NCI-H187 treated with DMSO at 0.1 percent for 48 hours (cell line): ENCODE measurements around the gene SPATA33.
"Not testable (repeated sequence)": the region's sequence is repeated elsewhere in the genome, so short reads cannot be mapped to it uniquely, and the experiment has no call there.

ENCODE experiments used
- DNase-seq: peaks from one replicate; lab custom pipeline; 2025; lab: John Stamatoyannopoulos, UW

The SPATA33 gene

GRCh38 chr16:89629827-89630610, 27.6 kb upstream of the SPATA33 start:
- no peak for DNase-seq

DNA sequence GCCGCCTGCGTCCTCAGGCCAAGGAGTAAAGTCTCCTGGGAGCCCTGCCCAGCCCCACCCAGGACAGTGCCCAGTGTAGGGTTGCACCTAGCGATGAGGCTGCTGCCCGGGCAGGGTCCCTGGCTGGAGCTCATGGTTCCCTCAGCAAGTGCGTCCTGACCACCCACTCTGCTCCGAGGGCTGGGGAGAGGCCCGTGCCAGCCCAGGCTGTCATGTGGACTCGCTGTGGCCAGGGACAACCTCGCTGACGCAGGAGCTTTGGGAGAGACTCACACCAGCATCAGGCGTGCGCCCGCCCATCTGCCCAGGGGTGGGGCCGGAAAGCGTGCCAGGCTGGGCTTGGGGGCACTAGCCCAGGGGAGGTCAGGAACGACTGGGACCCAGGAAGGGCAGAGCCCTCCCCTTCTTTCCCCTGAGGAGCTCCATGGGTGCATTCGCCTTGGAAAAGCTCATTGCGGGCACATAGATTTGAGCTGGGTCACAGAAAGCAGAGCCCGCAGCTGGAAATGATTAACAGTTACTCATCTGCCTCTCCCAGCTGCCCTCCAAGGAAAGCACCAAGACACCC, 24.5 kb upstream of the SPATA33 start:
- no peak for DNase-seq

DNA sequence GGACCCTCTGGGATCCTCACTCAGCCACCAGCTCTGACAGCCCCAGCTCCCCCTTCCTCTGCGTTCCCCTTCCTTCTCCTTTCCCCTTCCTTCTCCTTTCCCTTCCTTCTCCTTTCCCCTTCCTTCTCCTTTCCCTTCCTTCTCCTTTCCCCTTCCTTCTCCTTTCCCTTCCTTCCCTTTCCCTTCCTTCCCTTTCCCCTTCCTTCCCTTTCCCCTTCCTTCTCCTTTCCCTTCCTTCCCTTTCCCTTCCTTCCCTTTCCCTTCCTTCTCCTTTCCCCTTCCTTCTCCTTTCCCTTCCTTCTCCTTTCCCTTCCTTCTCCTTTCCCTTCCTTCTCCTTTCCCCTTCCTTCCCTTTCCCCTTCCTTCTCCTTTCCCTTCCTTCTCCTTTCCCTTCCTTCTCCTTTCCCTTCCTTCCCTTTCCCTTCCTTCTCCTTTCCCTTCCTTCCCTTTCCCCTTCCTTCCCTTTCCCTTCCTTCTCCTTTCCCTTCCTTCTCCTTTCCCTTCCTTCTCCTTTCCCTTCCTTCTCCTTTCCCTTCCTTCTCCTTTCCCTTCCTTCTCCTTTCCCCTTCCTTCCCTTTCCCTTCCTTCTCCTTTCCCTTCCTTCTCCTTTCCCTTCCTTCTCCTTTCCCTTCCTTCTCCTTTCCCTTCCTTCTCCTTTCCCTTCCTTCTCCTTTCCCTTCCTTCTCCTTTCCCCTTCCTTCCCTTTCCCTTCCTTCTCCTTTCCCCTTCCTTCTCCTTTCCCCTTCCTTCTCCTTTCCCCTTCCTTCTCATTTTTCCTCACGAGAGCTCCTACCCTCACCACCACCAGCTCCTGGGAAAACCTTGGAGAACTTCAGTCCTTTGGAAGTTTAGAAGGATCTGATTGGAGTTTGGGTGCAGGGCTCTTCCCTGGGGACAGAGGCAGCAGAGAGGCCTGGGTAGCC, 22.9 kb upstream of the SPATA33 start:
- not testable (repeated sequence) for DNase-seq

DNA sequence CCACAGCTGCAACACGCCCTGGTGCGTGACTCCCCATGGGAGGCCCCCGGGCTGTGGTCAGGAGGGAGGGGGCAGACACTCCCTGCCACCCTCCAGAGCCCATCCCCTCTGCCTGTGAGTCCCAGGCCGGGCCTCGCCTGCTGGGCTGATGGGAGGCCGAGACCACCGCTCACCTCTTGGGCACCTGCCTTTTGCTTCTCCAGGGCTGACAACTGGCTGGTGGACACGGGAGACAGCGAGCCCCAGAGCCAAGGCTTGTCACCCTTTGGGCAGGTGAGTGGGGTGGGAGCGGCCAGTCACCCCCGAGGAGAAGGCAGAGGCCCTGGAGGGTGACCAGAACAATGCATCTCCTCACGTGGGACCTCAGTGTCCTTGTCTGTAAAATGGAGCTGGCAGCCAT, 21.0 kb upstream of the SPATA33 start:
- DNase-seq, result no peak

DNA sequence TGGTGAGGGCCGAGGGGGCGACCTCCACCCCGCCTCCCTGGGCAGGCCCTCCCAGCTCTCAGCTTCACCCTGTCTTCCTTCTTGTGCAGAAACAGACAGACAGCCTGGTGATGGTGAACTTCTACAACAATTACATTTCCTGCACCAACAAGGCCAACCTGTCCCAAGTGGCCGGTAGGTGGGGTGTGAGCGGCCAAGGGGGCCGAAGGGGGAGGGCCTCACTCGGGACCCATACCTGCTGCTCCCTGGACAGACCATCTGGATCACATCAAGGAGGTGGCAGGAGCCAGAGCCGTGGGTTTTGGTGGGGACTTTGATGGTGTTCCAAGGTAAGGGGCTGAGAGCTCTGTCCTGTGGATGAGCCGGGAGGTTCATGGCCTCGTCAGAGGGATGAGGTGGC, 20.3 kb upstream of the SPATA33 start:
- no peak for DNase-seq

- DNase-seq, result no peak
These were observed 19.2 kb upstream of the SPATA33 start for GRCh38 chr16:89638455-89638854.

GRCh38 chr16:89639385-89639784, 18.3 kb upstream of the SPATA33 start:
- DNase-seq, result no peak

GRCh38 chr16:89641458-89642119, 16.0 kb upstream of the SPATA33 start:
- no peak for DNase-seq

DNA sequence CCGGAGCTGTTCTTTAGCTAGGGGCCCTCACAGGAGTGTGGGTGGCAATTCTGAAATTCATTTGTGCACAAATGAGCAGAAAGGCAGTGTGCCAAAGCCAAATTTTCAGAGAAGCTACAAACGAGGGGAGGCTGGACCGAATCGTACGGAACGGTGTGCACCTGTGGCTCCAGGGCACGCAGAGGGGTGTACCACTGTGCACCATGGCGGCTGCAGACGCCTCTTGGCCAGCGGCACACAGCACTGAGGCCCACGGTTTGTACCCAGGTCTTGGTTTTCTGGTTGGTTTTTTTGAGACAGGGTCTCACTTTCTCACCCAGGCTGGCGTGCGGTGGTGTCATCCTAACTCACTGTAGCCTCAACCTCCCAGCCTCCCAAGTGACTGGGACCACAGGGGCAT, 15.1 kb upstream of the SPATA33 start:
- DNase-seq, result no peak

DNA sequence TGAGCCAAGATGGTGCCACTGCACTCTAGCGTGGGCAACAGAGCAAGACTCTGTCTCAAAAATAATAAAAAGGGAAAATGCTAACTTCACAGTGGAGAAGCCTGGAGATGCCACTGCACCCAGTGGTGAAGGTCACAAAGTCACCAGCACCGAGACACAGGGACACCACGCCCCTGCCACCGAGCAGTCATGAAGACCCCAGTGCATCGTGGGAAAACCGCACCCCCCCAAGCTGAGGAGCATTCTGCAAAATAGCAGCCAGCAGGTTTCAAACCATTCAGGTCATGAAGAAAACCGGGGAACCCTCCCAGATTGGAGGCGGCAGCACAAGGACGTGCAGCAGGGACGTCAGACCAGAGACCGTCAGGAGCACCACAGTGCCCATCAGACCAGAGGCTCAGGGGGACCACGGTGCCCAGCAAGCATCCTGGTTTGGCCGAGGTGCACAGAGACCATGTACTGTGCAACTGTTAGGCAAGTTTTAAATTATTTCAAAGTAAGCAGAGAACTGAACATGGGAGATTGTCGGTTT, 13.8 kb upstream of the SPATA33 start:
- no peak for DNase-seq

DNA sequence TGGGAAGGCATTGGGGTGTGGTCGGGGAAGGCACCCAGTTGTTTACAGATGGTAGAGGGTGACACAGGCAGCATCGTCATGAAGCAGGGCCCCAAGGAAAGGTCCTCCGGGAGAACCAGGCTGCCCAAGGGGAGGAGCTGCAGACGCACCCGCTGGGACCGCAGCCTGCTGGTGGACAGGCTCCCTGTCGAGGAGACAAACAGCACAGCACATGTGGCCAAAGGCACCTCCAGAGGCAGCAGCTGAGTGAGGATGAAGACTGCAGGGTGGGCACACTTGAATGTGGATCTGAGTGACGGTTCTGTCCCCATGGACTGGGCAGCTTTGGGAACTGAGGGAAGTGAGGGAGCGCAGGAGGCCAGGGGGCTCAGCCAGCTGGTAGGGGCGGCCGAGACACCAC, 12.5 kb upstream of the SPATA33 start:
- no peak for DNase-seq

DNA sequence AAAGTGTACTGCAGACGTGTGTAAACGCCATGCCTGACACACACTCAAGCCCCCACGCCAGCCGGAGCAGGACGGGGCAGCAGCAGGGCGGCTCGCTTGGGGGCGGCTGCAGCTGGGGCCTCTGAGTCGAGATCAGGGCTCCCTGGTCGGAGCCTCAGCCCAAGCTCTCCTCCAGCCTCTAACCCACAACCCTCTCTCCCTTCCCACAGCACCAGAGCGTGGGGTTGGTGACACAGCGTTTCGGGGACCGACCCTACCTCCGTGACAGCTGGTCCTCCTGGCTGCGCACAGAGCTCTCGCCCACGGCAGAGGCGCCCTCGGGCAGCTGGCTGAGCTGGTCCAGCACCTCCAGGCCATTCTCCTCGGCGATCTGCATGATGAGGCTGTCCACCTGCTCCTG, 11.4 kb upstream of the SPATA33 start:
- no peak for DNase-seq

DNA sequence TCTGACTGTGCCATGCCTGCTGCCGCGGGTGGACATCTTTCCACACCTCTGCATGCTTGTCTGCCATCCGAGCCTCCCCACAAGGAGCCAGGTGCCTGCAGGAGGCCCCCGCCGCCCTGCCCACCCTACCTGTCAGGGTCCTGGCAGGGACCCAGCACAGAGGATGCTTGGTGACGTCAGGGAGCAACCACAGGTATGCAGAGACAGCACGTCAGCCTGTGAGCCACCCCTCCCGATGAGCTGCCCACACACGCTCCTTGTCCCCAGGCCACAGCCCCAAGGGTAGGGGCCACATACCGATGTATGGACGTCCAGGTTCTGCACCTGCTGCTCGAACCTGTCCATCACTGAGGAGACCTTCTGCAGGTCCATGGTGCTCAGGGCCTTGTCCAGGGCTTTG, 10.7 kb upstream of the SPATA33 start:
- no peak for DNase-seq

DNA sequence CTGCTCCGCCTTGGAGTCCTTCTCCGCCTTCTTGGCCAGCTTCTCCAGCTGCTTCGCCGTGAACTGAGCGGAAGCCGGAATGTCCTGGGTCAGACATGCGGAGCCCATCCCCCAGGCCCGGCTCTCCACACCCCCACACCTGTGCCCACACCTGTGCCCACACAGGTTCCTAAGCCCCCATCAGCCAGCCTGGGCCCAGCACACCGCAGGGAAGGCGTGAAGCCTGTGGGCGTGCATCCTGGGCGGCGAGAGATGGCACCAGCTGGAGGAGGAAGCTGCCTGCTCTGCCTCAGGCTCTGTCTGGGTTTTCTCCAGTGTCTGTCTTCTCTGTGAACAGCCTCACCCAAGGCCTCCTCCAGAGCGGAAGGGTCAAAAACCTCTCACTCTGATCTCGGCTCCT, 6.1 kb upstream of the SPATA33 start:
- DNase-seq, result no peak

DNA sequence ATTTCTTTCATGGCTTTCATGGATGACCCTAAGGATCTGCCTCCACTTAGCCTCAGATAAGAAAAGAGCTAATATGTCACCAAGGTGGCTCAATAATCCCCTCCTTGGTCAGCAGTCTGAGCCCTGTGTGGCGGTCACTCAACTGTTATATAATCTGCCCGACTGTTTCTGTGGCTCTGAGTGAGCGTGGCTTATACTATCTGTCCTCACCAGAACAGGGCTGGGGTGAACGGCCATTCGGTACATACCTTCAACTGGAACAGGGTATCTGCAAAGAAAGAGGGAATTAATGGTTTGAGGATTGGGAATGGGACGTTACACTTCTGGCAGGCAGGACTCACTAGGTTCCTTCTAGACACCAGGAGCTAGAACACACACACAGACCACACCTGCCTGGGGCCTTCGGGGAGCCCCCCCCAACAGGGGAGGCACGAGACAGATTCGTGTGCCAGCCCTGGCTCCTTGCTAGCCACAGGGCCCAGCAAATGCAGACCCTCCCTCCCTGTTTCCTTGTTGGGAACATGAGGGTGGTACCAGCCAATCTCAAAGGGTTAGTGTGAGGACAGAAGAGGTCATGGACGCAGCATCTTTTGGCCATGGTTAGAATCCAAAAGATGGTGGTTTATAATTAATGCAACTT, 3.9 kb upstream of the SPATA33 start:
- no peak for DNase-seq

DNA sequence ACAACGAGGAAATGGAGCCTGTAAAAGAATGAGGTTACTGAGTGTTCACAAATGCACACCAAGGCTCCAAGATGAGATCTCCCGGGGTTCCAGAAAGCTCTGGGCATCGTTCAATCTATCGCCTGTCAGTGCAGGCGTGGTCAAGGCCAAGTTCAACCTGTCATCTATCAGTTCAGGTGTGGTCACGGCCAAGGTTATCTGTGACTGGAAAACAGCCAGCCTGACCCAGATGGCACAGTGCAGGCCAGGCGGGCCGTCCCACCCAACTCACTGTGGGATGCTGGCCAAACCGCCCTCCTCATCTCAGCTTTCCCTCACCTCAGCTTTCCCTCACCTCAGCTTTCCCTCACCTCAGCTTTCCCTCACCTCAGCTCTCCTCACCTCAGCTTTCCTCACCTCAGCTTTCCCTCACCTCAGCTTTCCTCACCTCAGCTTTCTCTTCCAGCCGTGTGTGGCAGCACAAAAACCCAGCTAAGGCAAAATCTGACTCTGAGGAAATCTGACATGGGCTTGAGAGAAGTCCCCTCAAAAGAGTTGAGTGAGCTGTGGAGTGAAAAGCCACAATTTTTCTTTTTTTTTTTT, 2.5 kb upstream of the SPATA33 start:
- DNase-seq, result no peak

DNA sequence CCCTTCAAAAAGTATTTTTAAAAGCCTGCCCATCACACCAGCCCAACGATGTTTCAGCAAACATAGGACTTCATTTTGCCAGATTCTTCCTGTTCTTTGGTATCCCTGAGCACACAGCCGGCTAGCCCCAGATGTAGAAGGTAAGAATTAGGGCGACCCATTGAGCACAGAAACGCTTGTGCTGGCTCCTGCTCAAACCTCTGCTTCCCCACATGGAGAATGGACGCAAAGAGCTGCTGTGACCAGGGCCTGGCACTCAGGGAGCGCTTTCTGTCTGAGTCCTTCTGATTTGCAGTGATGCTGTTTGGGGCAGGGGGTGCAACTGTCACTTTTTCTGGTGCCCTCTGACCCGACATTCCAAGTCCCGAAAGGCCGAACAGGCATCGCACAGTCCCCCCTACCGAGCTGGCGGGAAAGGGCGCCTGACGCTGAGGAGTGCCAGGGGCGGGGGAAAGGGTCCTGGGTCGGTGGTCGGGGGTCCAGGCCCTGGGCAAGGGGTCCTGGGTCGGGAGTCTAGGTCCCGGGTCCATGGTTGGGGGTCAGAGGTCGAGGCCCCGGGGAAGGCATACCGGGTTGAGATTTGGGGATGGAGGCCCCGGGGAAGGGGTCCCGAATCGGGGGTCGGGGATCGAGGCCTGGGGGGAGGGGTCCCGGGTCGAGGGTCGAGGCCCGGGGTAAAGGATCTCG, 1.1 kb upstream of the SPATA33 start:
- no peak for DNase-seq

GRCh38 chr16:89658221-89658879, 714 bp downstream of the SPATA33 start:
- DNase-seq, result no peak

- DNase-seq, result no peak
These were observed 2.5 kb downstream of the SPATA33 start for GRCh38 chr16:89660146-89660545.

DNA sequence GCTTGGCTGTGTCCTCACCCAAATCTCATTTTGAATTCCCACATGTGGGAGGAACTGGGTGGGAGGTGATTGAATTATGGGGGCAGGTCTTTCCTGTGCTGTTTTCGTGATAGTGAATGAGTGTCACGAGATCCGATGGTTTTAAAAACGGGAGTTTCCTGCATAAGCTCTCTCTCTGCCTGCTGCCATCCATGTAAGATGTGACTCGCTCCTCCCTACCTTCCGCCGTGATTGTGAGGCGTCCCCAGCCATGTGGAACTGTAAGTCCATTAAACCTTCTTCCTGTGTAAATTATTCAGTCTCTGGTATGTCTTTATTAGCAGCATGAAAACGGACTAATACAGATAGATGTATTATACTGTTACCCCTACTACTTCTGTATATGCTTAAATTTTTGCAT, 3.6 kb downstream of the SPATA33 start:
- DNase-seq, result no peak
